RWPE1 (cell line): ENCODE measurements around the gene IGIP.

ENCODE experiments used
- CTCF ChIA-PET: fragments of 350-600 bp; sonication (Branson Sonifier 250); formaldehyde crosslinking; extraction: SDS; loops from one replicate; lab custom pipeline; 2021; lab: Yijun Ruan, JAX
- POLR2A ChIA-PET: fragments of 400-600 bp; formaldehyde crosslinking; extraction: SDS; loops from one replicate; lab custom pipeline; 2020; ENCODE audit warnings: antibody characterized with exemption; ENCODE audit not compliant: low non-redundant PET; lab: Yijun Ruan, JAX
- DNase-seq: peaks from one replicate; pipeline ENCODE4 v3.0.0; 2012; ENCODE audit warnings: low spot score
- H3K27ac ChIP-seq: fragments of 450-650 bp; 2 replicates; pipeline ENCODE4 v1.5.1; 2017
- TF ChIP-seq, protein P1 (sequence below): fragments of 450-650 bp; conservative IDR thresholded peaks from 2 replicates; pipeline ENCODE4 v1.5.1; 2017; ENCODE audit warnings: low read depth, mild to moderate bottlenecking

Gene IGIP

DNA sequence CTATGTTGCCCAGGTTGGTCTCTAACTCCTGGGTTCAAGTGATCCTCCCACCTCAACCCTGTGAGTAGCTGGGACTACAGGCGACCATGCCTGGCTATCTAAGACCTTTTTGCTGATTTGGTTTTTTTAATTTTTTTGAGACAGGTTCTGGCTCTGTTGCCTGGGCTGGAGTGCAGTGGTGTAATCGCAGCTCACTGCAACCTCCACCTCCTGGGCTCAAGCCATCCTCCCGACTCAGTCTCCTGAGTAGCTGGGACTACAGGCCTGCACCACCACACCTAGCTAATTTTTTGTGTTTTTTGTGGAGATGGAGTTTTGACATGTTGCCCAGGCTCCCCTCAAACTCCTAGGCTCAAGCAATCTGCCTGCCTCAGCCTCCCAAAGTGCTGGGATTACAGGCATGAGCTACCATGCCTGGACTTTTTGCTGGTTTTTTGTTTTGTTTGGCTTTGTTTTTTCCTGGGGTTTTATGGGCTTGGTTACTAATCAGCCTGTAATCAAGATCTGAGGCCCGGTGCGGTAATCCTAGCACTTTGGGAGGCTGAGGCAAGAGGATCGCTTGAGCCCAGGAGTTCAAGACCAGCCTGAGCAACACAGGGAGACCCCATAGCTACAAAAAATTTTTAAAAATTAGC is 52.9 kb downstream of the IGIP start:
- TF ChIP-seq, protein P1, sequence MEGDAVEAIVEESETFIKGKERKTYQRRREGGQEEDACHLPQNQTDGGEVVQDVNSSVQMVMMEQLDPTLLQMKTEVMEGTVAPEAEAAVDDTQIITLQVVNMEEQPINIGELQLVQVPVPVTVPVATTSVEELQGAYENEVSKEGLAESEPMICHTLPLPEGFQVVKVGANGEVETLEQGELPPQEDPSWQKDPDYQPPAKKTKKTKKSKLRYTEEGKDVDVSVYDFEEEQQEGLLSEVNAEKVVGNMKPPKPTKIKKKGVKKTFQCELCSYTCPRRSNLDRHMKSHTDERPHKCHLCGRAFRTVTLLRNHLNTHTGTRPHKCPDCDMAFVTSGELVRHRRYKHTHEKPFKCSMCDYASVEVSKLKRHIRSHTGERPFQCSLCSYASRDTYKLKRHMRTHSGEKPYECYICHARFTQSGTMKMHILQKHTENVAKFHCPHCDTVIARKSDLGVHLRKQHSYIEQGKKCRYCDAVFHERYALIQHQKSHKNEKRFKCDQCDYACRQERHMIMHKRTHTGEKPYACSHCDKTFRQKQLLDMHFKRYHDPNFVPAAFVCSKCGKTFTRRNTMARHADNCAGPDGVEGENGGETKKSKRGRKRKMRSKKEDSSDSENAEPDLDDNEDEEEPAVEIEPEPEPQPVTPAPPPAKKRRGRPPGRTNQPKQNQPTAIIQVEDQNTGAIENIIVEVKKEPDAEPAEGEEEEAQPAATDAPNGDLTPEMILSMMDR = no peak
- CTCF ChIA-PET = interaction anchor here (0.7 to 1.2 kb wide), 3 partner anchors 11 to 210 kb away, joined by 3 to 8 read pairs (median 4); no protein-coding TSS in a partner anchor

More for the DNA sequence above, 52.9 kb downstream of the IGIP start:
- DNase-seq = no peak
- POLR2A ChIA-PET = no interaction called here
- no peak overlapping the region for H3K27ac ChIP-seq
